GM12878 (cell line): ENCODE data around the gene FMNL2. TPM values are rescaled to one million over a fixed set of nuclear protein-coding genes. Genes with fewer than 3 reads are reported as not detected.
A peak's percentile ranks its signal among the peaks of the same experiment; 100 is the strongest.

Source experiments
- CBX3 ChIP-seq: fragments of 200-600 bp; sonication (generic); IDR thresholded peaks from 2 replicates; pipeline ENCODE4 v1.6.1; 2016; ENCODE audit warnings: low read depth, borderline replicate concordance
- DPF2 ChIP-seq: fragments of 450-650 bp; IDR thresholded peaks from 2 replicates; pipeline ENCODE4 v1.6.1; 2017; ENCODE audit warnings: mild to moderate bottlenecking
- E4F1 ChIP-seq: fragments of 450-650 bp; IDR thresholded peaks from 2 replicates; pipeline ENCODE4 v1.6.1; 2018; ENCODE audit warnings: borderline replicate concordance, mild to moderate bottlenecking; ENCODE audit not compliant: partially characterized antibody
- ESRRA ChIP-seq: IDR thresholded peaks from 2 replicates; pipeline ENCODE4 v1.6.1; 2012; ENCODE audit warnings: mild to moderate bottlenecking, low read length, improper control_type of control experiment
- FOXK2 ChIP-seq: fragments of 450-650 bp; IDR thresholded peaks from 2 replicates; pipeline ENCODE4 v1.6.1; 2017; ENCODE audit warnings: mild to moderate bottlenecking, moderate library complexity
- MTA3 ChIP-seq: IDR thresholded peaks from 2 replicates; pipeline ENCODE4 v1.6.1; 2012; ENCODE audit warnings: low read length, inconsistent platforms, borderline replicate concordance
- MYB ChIP-seq: fragments of 150-350 bp; IDR thresholded peaks from 2 replicates; pipeline ENCODE4 v1.6.1; 2014; ENCODE audit warnings: mild to moderate bottlenecking, low read depth, low read length, borderline replicate concordance
- MYC ChIP-seq: IDR thresholded peaks from 2 replicates; pipeline ENCODE4 v1.6.1; 2011; ENCODE audit warnings: mild to moderate bottlenecking, low read length, moderate library complexity, inconsistent platforms; ENCODE audit not compliant: insufficient read depth, insufficient replicate concordance, insufficient read length, severe bottlenecking
- PAX5 ChIP-seq: IDR thresholded peaks from 2 replicates; pipeline ENCODE4 v1.6.1; 2011; ENCODE audit warnings: low read depth, low read length, borderline replicate concordance
- SUPT20H ChIP-seq: IDR thresholded peaks from 2 replicates; pipeline ENCODE4 v1.6.1; 2011; ENCODE audit warnings: low read depth, mild to moderate bottlenecking, low read length, moderate library complexity, borderline replicate concordance; ENCODE audit not compliant: control insufficient read depth
- TCF12 ChIP-seq: IDR thresholded peaks from 2 replicates; pipeline ENCODE4 v1.6.1; 2011; ENCODE audit warnings: low read depth, mild to moderate bottlenecking, low read length
- YBX1 ChIP-seq: fragments of 450-650 bp; IDR thresholded peaks from 2 replicates; pipeline ENCODE4 v1.6.1; 2016; ENCODE audit warnings: antibody characterized with exemption
- ZNF207 ChIP-seq: fragments of 450-650 bp; IDR thresholded peaks from 2 replicates; pipeline ENCODE4 v1.6.1; 2014; ENCODE audit warnings: antibody characterized with exemption, mild to moderate bottlenecking, borderline replicate concordance
- polyA plus RNA-seq, 11 experiments: library from polyadenylated mRNA; depleted of rRNA in 4 of 11; unstranded in 6 of 11; stranded (reverse) in 5 of 11; fragments of >200 nt; fragmentation: Nextera tagmentation in 4 of 11; fragmentation: Illumina TruSeq in 1 of 11; extraction: Ambion mirVana in 4 of 11; extraction: Trizol in 1 of 11; gene quantifications; 1 replicate in 1 of 11; 2 replicates in 10 of 11; pipeline versions ENCODE4 v1.2.1 to v1.2.3, GENCODE V29; 2011 to 2016; ENCODE audit warnings: inconsistent platforms in 2 of 11, missing spikeins in 2 of 11, low read depth in 1 of 11
- total RNA-seq, 4 experiments: library from RNA; depleted of rRNA in 3 of 4; stranded (reverse); fragments of >200 nt in 3 of 4; fragmentation: Illumina TruSeq in 1 of 4; extraction: Trizol in 1 of 4; gene quantifications; 2 replicates each; pipeline versions ENCODE4 v1.2.1 to v1.2.3, GENCODE V29; 2013 to 2021
- TF ChIP-seq, protein P1 (sequence below): IDR thresholded peaks from 2 replicates; pipeline ENCODE4 v1.6.1; 2012; ENCODE audit warnings: low read depth, low read length, improper control_type of control experiment
- TF ChIP-seq, protein P2 (sequence below): fragments of 450-650 bp; IDR thresholded peaks from 2 replicates; pipeline ENCODE4 v1.6.1; 2016; ENCODE audit warnings: mild to moderate bottlenecking, moderate library complexity, borderline replicate concordance
- TF ChIP-seq, protein P3 (sequence below): fragments of 450-650 bp; IDR thresholded peaks from 2 replicates; pipeline ENCODE4 v1.6.1; 2016; ENCODE audit warnings: mild to moderate bottlenecking

Gene FMNL2
- total and polyA plus RNA-seq, 10 of the 15 experiments (the other 5 are each of a cell fraction or from before 2014, with no cell fraction given), result 0.13 to 9.9 (median 0.35) TPM

GRCh38 chr2:152573168-152573567 lies 238.2 kb downstream of the FMNL2 start (continued):
- TF ChIP-seq TCF12, result 0 out of 2 replicates have a peak, but pooled peaks have one; percentile 13
- no peak for TF ChIP-seq MYB
- no peak for TF ChIP-seq MTA3
- no peak for TF ChIP-seq E4F1
- TF ChIP-seq ZNF207, result no peak; the same call in 1 of the 2 replicates
- TF ChIP-seq, protein P1, sequence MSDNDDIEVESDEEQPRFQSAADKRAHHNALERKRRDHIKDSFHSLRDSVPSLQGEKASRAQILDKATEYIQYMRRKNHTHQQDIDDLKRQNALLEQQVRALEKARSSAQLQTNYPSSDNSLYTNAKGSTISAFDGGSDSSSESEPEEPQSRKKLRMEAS, result no peak
- TF ChIP-seq FOXK2, result no peak
- no peak for TF ChIP-seq ESRRA
- TF ChIP-seq PAX5, result peak; percentile 51; the same call in 1 of the 2 replicates
- TF ChIP-seq MYC, result no peak
- no peak for TF ChIP-seq SUPT20H
- TF ChIP-seq, protein P2, sequence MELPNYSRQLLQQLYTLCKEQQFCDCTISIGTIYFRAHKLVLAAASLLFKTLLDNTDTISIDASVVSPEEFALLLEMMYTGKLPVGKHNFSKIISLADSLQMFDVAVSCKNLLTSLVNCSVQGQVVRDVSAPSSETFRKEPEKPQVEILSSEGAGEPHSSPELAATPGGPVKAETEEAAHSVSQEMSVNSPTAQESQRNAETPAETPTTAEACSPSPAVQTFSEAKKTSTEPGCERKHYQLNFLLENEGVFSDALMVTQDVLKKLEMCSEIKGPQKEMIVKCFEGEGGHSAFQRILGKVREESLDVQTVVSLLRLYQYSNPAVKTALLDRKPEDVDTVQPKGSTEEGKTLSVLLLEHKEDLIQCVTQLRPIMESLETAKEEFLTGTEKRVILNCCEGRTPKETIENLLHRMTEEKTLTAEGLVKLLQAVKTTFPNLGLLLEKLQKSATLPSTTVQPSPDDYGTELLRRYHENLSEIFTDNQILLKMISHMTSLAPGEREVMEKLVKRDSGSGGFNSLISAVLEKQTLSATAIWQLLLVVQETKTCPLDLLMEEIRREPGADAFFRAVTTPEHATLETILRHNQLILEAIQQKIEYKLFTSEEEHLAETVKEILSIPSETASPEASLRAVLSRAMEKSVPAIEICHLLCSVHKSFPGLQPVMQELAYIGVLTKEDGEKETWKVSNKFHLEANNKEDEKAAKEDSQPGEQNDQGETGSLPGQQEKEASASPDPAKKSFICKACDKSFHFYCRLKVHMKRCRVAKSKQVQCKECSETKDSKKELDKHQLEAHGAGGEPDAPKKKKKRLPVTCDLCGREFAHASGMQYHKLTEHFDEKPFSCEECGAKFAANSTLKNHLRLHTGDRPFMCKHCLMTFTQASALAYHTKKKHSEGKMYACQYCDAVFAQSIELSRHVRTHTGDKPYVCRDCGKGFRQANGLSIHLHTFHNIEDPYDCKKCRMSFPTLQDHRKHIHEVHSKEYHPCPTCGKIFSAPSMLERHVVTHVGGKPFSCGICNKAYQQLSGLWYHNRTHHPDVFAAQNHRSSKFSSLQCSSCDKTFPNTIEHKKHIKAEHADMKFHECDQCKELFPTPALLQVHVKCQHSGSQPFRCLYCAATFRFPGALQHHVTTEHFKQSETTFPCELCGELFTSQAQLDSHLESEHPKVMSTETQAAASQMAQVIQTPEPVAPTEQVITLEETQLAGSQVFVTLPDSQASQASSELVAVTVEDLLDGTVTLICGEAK, result no peak
- TF ChIP-seq, protein P3, sequence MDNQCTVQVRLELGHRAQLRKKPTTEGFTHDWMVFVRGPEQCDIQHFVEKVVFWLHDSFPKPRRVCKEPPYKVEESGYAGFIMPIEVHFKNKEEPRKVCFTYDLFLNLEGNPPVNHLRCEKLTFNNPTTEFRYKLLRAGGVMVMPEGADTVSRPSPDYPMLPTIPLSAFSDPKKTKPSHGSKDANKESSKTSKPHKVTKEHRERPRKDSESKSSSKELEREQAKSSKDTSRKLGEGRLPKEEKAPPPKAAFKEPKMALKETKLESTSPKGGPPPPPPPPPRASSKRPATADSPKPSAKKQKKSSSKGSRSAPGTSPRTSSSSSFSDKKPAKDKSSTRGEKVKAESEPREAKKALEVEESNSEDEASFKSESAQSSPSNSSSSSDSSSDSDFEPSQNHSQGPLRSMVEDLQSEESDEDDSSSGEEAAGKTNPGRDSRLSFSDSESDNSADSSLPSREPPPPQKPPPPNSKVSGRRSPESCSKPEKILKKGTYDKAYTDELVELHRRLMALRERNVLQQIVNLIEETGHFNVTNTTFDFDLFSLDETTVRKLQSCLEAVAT, result 0 out of 2 replicates have a peak, but pooled peaks have one; percentile 39
- TF ChIP-seq YBX1, result no peak
- peak; percentile 39; the same call in 1 of the 2 replicates for TF ChIP-seq DPF2
- TF ChIP-seq CBX3, result no peak
